Measurements from ENCODE around the gene ATP6V1G1. TPM values are rescaled to one million over a fixed set of nuclear protein-coding genes. Genes with fewer than 3 reads are reported as not detected.

Gene ATP6V1G1
- total and polyA plus RNA-seq, 4 donors: 102 to 213 (median 168) TPM

DNA sequence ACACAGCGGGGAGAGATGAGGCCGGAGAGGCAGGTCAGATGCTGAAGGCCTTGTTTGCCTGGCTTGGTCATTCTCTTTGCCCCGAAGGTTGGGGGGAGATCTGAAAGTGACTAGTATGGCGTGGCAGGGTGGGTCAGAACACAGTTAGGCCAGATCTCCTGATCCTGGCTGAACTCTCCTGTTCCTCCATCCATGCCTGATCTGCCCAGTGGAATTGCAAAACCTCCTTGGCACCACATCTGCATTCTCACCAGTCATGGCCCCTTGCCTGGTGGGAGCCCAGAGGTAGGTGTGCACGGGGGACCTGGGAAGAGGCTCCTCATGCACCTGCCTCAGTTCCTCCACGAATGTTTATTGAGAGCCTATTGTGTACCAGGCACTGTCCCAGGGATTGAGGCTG, 46.8 kb downstream of the ATP6V1G1 start:
- Histone ChIP-seq H3K36me3 (ENCODE audit: control insufficient read depth in 4 of 4, insufficient read depth in 4 of 4, low read length in 4 of 4) (peaks cover 0 to 39% (median 30%) of the 10 kb centered on the region in 4 donors), H3K27ac (ENCODE audit: low read depth in 1 of 2, low read length in 1 of 2) (no peak overlapping the region), H3K4me1 (ENCODE audit: control insufficient read depth in 5 of 5, insufficient read depth in 5 of 5, low read length in 5 of 5) (no peaks in the 10 kb centered on the region), H3K4me3 (no peak overlapping the region), H3K27me3 (ENCODE audit: control insufficient read depth in 3 of 3, insufficient read depth in 3 of 3, low read length in 2 of 3) (no peaks in the 10 kb centered on the region), H3K9me3 (ENCODE audit: control insufficient read depth in 4 of 4, insufficient read depth in 3 of 4, low read length in 3 of 4) (peaks cover 0 to 2% (median 0%) of the 10 kb centered on the region in 4 donors), H3K9ac (ENCODE audit: insufficient read depth in 1 of 2, low read length in 2 of 2) (no peak overlapping the region)
- ATAC-seq (ENCODE audit: insufficient read depth, low FRiP score) (no peak), DNase-seq (no peak)
- 90 to 96% methylated on average over 6 of the region's 6 CpGs for WGBS, 2 donors
- TF ChIP-seq, protein P1, sequence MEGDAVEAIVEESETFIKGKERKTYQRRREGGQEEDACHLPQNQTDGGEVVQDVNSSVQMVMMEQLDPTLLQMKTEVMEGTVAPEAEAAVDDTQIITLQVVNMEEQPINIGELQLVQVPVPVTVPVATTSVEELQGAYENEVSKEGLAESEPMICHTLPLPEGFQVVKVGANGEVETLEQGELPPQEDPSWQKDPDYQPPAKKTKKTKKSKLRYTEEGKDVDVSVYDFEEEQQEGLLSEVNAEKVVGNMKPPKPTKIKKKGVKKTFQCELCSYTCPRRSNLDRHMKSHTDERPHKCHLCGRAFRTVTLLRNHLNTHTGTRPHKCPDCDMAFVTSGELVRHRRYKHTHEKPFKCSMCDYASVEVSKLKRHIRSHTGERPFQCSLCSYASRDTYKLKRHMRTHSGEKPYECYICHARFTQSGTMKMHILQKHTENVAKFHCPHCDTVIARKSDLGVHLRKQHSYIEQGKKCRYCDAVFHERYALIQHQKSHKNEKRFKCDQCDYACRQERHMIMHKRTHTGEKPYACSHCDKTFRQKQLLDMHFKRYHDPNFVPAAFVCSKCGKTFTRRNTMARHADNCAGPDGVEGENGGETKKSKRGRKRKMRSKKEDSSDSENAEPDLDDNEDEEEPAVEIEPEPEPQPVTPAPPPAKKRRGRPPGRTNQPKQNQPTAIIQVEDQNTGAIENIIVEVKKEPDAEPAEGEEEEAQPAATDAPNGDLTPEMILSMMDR (IDR thresholded peaks at IDR 0.05; ENCODE audit: control extremely low read depth, extremely low read depth): no peak

DNA sequence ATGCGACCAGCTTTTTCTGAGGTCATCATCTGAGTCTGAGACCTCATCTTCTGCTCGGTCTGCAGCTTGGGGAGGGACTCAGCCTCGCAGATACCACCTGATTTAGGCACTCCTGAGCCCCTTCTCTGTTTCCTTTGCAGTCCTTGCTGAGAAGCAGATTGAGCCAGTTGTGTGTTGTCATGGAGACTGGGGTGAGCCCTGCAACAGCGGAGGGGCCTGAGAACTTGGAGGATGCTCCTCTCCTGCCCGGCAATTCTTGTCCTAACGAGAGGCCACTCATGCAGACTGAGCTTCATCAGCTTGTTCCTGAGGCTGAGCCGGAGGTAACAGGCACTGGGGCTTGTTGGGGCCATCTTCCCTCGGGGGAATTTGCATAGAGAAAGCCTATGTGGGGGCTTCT, 50.8 kb downstream of the ATP6V1G1 start:
- ATAC-seq (ENCODE audit: insufficient read depth, low FRiP score): no peak
- H3K36me3 ChIP-seq (ENCODE audit: control insufficient read depth in 4 of 4, insufficient read depth in 4 of 4, low read length in 4 of 4): peaks cover 3 to 34% (median 20%) of the 10 kb centered on the region in 4 donors
- 95 to 98% methylated on average over 8 of the region's 8 CpGs for WGBS, 2 donors

DNA sequence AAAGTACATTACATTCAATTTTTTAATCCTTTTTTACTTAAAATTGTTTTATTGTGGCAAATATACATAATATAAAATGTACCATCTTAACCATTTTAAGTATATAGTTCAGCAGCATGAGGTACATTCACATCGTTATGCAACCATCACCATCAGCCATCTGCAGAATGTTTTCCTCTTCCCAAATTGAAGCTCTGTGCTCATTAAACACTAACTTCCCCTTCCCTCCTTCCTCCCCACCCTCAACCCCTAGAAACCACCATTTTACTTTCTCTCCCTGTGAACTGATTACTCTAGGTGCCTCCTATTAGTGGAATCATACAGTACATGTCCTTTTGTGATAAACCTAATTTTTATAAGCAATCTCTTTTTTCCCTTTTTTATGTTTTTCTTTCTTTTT, 54.4 kb downstream of the ATP6V1G1 start:
- no peaks in the 10 kb centered on the region for H3K27me3 ChIP-seq (ENCODE audit: control insufficient read depth in 3 of 3, insufficient read depth in 3 of 3, low read length in 2 of 3)
- TF ChIP-seq, protein P1 (IDR thresholded peaks at IDR 0.05; ENCODE audit: control extremely low read depth, extremely low read depth): no peak
- H3K4me3 ChIP-seq: no peak overlapping the region
- no peak for ATAC-seq (ENCODE audit: insufficient read depth, low FRiP score)
- no peak for DNase-seq
- H3K9ac ChIP-seq (ENCODE audit: insufficient read depth in 1 of 2, low read length in 2 of 2): no peak overlapping the region
- H3K9me3 ChIP-seq (ENCODE audit: control insufficient read depth in 4 of 4, insufficient read depth in 3 of 4, low read length in 3 of 4): no peaks in the 10 kb centered on the region
- H3K27ac ChIP-seq (ENCODE audit: low read depth in 1 of 2, low read length in 1 of 2): no peak overlapping the region
- 34 to 60% methylated on average over 1 of the region's 1 CpG for WGBS, 2 donors
- peaks cover 7 to 38% (median 29%) of the 10 kb centered on the region in 4 donors for H3K36me3 ChIP-seq (ENCODE audit: control insufficient read depth in 4 of 4, insufficient read depth in 4 of 4, low read length in 4 of 4)
- no peaks in the 10 kb centered on the region for H3K4me1 ChIP-seq (ENCODE audit: control insufficient read depth in 5 of 5, insufficient read depth in 5 of 5, low read length in 5 of 5)

More for the DNA sequence above, 50.8 kb downstream of the ATP6V1G1 start:
- H3K27ac ChIP-seq (ENCODE audit: low read depth in 1 of 2, low read length in 1 of 2): no peak overlapping the region
- no peak for DNase-seq
- no peaks in the 10 kb centered on the region for H3K27me3 ChIP-seq (ENCODE audit: control insufficient read depth in 3 of 3, insufficient read depth in 3 of 3, low read length in 2 of 3)
- TF ChIP-seq, protein P1 (IDR thresholded peaks at IDR 0.05; ENCODE audit: control extremely low read depth, extremely low read depth): no peak
- no peak overlapping the region for H3K9ac ChIP-seq (ENCODE audit: insufficient read depth in 1 of 2, low read length in 2 of 2)
- H3K9me3 ChIP-seq (ENCODE audit: control insufficient read depth in 4 of 4, insufficient read depth in 3 of 4, low read length in 3 of 4): peaks cover 0 to 2% (median 0%) of the 10 kb centered on the region in 4 donors
- no peaks in the 10 kb centered on the region for H3K4me1 ChIP-seq (ENCODE audit: control insufficient read depth in 5 of 5, insufficient read depth in 5 of 5, low read length in 5 of 5)
- H3K4me3 ChIP-seq: no peak overlapping the region

DNA sequence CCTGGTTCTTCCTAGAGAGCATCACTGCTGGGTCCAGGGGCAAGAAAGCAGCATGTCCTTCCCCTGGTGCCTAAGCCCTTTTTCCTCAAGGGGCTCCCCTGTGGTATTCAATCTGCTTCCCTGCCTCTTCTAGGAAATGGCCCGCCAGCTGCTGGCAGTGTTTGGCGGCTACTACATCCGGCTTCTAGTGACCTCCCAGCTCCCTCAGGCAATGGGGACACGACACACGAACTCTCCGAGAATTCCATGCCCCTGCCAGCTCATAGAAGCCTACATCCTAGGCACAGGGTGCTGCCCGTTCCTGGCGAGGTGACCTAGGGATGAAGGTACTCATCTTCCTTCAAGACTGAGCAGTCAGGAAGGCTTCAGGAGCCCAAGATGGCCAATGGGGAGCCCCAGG, 55.4 kb downstream of the ATP6V1G1 start:
- H3K9me3 ChIP-seq (ENCODE audit: control insufficient read depth in 4 of 4, insufficient read depth in 3 of 4, low read length in 3 of 4): peaks cover 0 to 3% (median under 1%) of the 10 kb centered on the region in 4 donors
- peaks cover 7 to 41% (median 31%) of the 10 kb centered on the region in 4 donors for H3K36me3 ChIP-seq (ENCODE audit: control insufficient read depth in 4 of 4, insufficient read depth in 4 of 4, low read length in 4 of 4)
- WGBS, 2 donors: 90 to 96% methylated on average over 8 of the region's 8 CpGs
- ATAC-seq (ENCODE audit: insufficient read depth, low FRiP score) (no peak), DNase-seq (no peak)
- no peak overlapping the region for H3K9ac ChIP-seq (ENCODE audit: insufficient read depth in 1 of 2, low read length in 2 of 2)
- H3K4me3 ChIP-seq: no peak overlapping the region
- H3K4me1 ChIP-seq (ENCODE audit: control insufficient read depth in 5 of 5, insufficient read depth in 5 of 5, low read length in 5 of 5): no peaks in the 10 kb centered on the region
- no peak overlapping the region for H3K27ac ChIP-seq (ENCODE audit: low read depth in 1 of 2, low read length in 1 of 2)
- no peaks in the 10 kb centered on the region for H3K27me3 ChIP-seq (ENCODE audit: control insufficient read depth in 3 of 3, insufficient read depth in 3 of 3, low read length in 2 of 3)
- TF ChIP-seq, protein P1 (IDR thresholded peaks at IDR 0.05; ENCODE audit: control extremely low read depth, extremely low read depth): no peak

Data from lung (tissue), 12 donors.